NCI-H226 (cell line): ENCODE results near the gene ZNF71.
"Not testable (repeated sequence)": the region's sequence is repeated elsewhere in the genome, so short reads cannot be mapped to it uniquely, and the experiment has no call there.

ENCODE experiments used
- DNase-seq: peaks from one replicate; pipeline ENCODE4 v3.0.0-alpha.2; 2015

ZNF71 gene

GRCh38 chr19:56623006-56623405 is 27.9 kb downstream of the ZNF71 start:
- DNase-seq: no peak

GRCh38 chr19:56625708-56626107 is 30.6 kb downstream of the ZNF71 start:
- DNase-seq: no peak

GRCh38 chr19:56633021-56633420 is 37.9 kb downstream of the ZNF71 start:
- no peak for DNase-seq

GRCh38 chr19:56637976-56638555 is 43.0 kb downstream of the ZNF71 start:
- peak; percentile 45 for DNase-seq

- no peak for DNase-seq
These were observed 44.1 kb downstream of the ZNF71 start for GRCh38 chr19:56639217-56639616.

GRCh38 chr19:56642711-56643459 is 47.8 kb downstream of the ZNF71 start, which contains the start of gene SMIM17:
TSS of gene SMIM17 (plus strand) at chr19:56643159. CDS start at chr19:56645668, 2,509 bp downstream.
- DNase-seq: no peak

- DNase-seq: no peak
These were observed 48.4 kb downstream of the ZNF71 start for GRCh38 chr19:56643460-56643955.

GRCh38 chr19:56654151-56654550 is 59.0 kb downstream of the ZNF71 start:
- DNase-seq: no peak

- DNase-seq: no peak
These were observed 65.4 kb downstream of the ZNF71 start for GRCh38 chr19:56660381-56661107.

GRCh38 chr19:56661248-56661647 is 66.1 kb downstream of the ZNF71 start:
- no peak for DNase-seq

- DNase-seq: no peak
These were observed 68.9 kb downstream of the ZNF71 start for GRCh38 chr19:56663931-56664500.

- no peak for DNase-seq
These were observed 69.4 kb downstream of the ZNF71 start for GRCh38 chr19:56664511-56664910.

- no peak for DNase-seq
These were observed 72.3 kb downstream of the ZNF71 start for GRCh38 chr19:56667311-56667870.

- no peak for DNase-seq
These were observed 73.6 kb downstream of the ZNF71 start for GRCh38 chr19:56668676-56669075.

GRCh38 chr19:56670401-56670960 is 75.4 kb downstream of the ZNF71 start:
- no peak for DNase-seq

GRCh38 chr19:56670961-56671612 is 76.0 kb downstream of the ZNF71 start:
- no peak for DNase-seq

GRCh38 chr19:56671613-56671994 is 76.5 kb downstream of the ZNF71 start, which contains the start of gene ZNF835:
TSS of gene ZNF835 (minus strand) at chr19:56671757. CDS start at chr19:56665198, 6,559 bp downstream.
- no peak for DNase-seq

GRCh38 chr19:56672610-56673009 is 77.5 kb downstream of the ZNF71 start:
- not testable (repeated sequence) for DNase-seq
